ENCODE results near the gene IFNA2.
"Not testable (repeated sequence)": the region's sequence is repeated elsewhere in the genome, so short reads cannot be mapped to it uniquely, and the experiment has no call there.

The IFNA2 gene

GRCh38 chr9:21385131-21385670 is at the start of gene IFNA2:
Gene IFNA2 (minus strand): TSS chr9:21385398. CDS start chr9:21385329, 69 bp downstream.
- no peak for DNase-seq

- not testable (repeated sequence) for DNase-seq
Measured at GRCh38 chr9:21435015-21435383, 49.8 kb upstream of the IFNA2 start.

DNA sequence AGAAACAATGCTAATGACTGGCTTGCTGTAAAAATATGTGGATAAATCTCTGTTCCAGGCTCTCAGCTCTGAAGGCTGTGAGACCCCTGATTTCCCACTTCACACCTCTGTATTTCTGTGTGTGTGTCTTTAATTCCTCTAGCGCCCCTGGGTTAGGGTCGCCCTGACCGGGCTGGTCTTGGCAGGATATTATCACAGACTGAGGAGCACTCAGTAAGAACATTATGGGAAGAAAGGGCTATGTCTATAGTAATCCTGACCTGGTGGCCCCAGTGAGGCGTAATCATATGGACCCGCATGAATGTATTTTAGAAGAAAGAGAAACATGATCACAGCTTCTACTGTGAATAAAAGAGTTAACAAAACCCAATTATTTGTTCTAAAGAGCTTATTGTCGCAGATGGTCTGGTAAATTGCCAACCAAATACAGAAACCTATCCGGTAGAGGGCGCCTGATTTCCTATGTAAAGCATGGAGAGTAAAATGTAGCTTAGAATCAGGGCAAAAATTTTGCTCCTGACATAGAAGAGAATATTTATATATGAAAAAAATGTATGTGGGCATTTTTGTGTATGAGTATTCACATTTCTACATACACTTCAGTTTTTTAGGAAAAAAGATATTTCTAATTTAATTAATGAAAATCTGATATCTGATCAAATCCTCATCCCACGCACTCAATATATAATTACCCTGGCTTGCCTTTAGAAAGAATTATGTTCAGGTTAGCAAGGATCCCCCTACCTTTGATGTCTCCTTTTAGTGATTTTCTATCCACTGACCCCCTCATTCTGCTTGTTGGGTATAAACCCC is 49.2 kb upstream of the IFNA2 start:
- DNase-seq = peak; percentile 41

- DNase-seq = no peak
Measured at GRCh38 chr9:21432672-21433425, 47.7 kb upstream of the IFNA2 start.

GRCh38 chr9:21429191-21429590 is 44.0 kb upstream of the IFNA2 start:
- no peak for DNase-seq

GRCh38 chr9:21428235-21428634 is 43.0 kb upstream of the IFNA2 start:
- DNase-seq = no peak

- DNase-seq = no peak
Measured at GRCh38 chr9:21415493-21416267, 30.5 kb upstream of the IFNA2 start.

- DNase-seq = no peak
Measured at GRCh38 chr9:21414220-21414940, 29.2 kb upstream of the IFNA2 start.

- no peak for DNase-seq
Measured at GRCh38 chr9:21413624-21414023, 28.4 kb upstream of the IFNA2 start.

- DNase-seq = no peak
Measured at GRCh38 chr9:21413151-21413550, 28.0 kb upstream of the IFNA2 start.

GRCh38 chr9:21412107-21412506 is 26.9 kb upstream of the IFNA2 start:
- no peak for DNase-seq

- DNase-seq = no peak
Measured at GRCh38 chr9:21408817-21409216, 23.6 kb upstream of the IFNA2 start, which contains the start of gene IFNA8. Gene IFNA8 (plus strand): TSS chr9:21409117. CDS start chr9:21409177, 60 bp downstream.

DNA sequence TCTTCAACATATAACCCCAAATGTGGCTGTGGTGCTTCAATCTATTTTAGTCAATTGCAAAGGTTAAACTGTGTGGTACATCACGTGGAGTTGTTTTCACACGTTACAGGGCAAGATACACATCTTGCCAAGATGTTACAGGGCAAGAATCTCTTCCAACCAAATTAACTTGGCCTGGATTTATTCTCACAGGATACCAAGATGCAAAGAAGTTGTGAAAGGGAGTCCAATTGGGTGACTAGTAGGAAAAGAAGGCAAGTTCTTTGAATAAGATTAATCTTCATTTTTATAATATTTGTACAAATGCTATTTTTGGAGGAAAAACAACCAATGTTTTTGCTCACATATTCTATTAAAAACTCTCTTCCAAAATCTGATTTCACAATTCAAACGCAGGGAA is 18.9 kb upstream of the IFNA2 start:
- no peak for DNase-seq

- no peak for DNase-seq
Measured at GRCh38 chr9:21402386-21403251, 17.4 kb upstream of the IFNA2 start.

DNA sequence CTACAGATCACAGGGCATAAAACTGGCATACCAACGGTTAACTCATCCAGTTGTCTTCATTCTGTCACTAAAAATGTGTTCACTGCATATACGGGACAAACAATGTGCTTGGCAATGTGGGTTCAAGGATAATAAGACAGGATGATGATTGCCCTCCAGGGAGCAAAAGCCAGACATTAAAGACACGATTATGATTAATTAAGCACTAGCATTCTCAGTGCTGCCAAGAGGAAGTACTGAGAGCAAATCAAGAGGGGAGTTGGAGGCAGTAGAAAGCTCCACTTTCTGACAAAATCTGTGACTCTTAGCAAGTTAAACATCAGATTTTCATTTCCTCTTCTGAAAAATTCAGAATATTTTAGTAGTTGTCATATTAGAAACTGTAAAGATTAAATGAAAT is 14.8 kb upstream of the IFNA2 start:
- no peak for DNase-seq

- DNase-seq = no peak
Measured at GRCh38 chr9:21398955-21399489, 13.8 kb upstream of the IFNA2 start.

DNA sequence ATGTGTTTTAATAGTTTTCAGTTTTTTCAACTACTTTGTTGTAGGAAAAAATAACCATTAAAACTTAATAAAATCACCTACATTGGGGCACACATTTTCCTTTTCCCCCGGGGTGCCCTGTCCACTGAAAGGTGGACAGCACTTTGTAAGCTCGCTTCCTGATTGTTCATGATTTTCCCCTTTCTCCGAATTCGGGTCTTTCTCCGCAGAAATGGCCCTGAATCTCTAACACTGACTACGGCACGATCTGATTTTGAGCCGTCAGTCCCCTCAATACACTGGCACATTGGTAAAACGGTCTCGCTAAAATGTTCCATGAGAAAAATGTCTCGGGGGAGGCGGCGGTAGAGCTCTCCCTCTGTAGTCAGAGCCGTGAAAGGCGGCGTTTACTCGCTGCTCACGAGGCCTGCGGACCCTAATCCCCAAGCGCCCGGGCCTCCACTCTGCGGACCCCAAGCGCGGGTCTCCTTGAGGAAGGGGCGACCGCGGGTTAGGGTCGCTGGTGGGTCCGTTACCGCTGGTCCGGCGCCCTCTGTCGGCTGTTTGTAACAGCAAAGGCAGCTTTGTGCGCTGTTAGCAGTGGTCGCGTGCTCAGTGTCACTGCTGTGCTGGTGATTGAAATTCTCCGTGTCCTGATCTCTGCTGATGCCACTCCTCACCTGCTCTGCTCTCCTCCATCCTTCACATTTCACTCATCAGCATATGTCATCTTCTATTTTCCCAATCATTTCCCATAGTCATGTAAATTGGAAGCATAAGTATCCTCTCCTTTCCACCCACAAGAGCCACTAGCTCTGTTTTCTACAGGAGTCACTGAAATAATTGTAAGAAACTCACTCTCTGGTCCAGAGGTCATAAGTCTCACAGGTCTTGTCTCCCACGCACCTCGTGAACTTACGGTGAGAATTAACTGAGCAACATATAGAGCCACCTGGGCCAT is 10.8 kb upstream of the IFNA2 start:
- DNase-seq = peak; percentile 30

- no peak for DNase-seq
Measured at GRCh38 chr9:21392270-21392669, 7.1 kb upstream of the IFNA2 start.

- no peak for DNase-seq
Measured at GRCh38 chr9:21383627-21384026, 1.6 kb downstream of the IFNA2 start.
